Lower leg skin (tissue), 3 donors: ENCODE results near the gene COTL1.

Experiments used
- CTCF ChIP-seq, 3 donors: fragments of 450-650 bp; IDR thresholded peaks; one replicate each; pipeline ENCODE4 v1.5.1; 2016; ENCODE audit warnings: antibody characterized with exemption in 3 of 3, mild to moderate bottlenecking in 3 of 3, moderate library complexity in 2 of 3
- POLR2A ChIP-seq, 2 donors: fragments of 450-650 bp; IDR thresholded peaks; one replicate each; pipeline ENCODE4 v1.6.1; 2016 to 2017; ENCODE audit warnings: antibody characterized with exemption in 2 of 2, mild to moderate bottlenecking in 1 of 2, moderate library complexity in 1 of 2

GRCh38 chr16:84603940-84604339 is 13.9 kb downstream of the COTL1 start:
- TF ChIP-seq POLR2A (IDR thresholded peaks at IDR 0.05) (no peak), CTCF (IDR thresholded peaks at IDR 0.05) (no peak)
